GM12892 (cell line): ENCODE measurements around the gene ATP1A3.

ENCODE experiments used
- DNase-seq: peaks from one replicate; pipeline ENCODE4 v3.0.0; 2011; ENCODE audit not compliant: insufficient read length
- FAIRE-seq: peaks from 2 replicates; lab custom pipeline; 2011; peaks lifted over from hg19 to GRCh38; lab: Jason Lieb, UNC
- POLR2A ChIP-seq: IDR thresholded peaks from 2 replicates; pipeline ENCODE4 v1.6.1; 2011; ENCODE audit warnings: low read depth, low read length, control low read depth
- POLR2AphosphoS5 ChIP-seq: IDR thresholded peaks from 2 replicates; pipeline ENCODE4 v1.6.1; 2011; ENCODE audit warnings: low read depth, low read length, control low read depth
- TAF1 ChIP-seq: IDR thresholded peaks from 2 replicates; pipeline ENCODE4 v1.6.1; 2011; ENCODE audit warnings: low read depth, mild to moderate bottlenecking, control low read depth, low read length, borderline replicate concordance

The ATP1A3 gene

DNA sequence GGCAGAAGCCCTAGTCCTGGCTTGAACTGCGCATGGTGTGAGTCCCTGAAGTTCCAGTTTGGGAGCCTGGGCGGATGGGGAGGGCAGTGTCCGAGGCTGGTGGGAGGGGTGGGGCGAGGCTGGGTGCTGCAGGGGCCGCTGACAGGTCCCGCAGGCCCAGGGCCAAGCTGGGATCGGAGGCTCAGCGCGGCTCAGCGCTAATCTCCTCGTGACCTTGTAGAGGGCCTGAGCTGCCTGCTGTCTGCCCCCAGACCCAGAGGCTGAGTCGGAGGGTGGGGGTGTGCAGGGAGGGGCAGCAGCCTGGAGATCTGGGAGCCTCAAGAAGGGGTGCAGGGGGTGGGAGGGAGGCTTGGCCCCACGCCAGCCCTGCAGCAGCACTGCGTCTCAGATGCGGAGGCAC lies 3.0 kb downstream of the ATP1A3 start:
- no peak for FAIRE-seq
- no peak for TF ChIP-seq POLR2A
- TF ChIP-seq POLR2AphosphoS5: no peak
- no peak for TF ChIP-seq TAF1
- no peak for DNase-seq

DNA sequence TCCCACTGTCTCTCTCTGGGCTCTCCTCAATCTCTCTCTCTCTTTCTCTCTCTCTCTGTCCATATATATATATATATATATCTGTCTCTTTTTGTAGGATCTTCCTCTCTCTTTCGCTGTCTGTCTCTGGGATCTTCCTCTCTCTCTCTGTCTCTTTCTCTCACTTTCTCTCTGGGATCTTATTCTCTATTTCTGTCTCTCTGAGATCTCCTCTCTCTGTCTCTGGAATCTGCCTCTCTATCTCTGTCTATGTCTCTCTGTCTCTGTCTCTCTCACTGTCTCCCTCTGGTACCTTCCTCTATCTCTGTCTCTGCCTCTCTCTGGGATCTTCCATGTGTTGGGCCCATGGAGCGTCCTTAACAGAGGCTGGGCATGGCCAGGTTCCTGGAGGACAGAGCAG lies 3.4 kb downstream of the ATP1A3 start:
- no peak for TF ChIP-seq POLR2AphosphoS5
- TF ChIP-seq POLR2A: no peak
- TF ChIP-seq TAF1: no peak
- FAIRE-seq: no peak
- no peak for DNase-seq

DNA sequence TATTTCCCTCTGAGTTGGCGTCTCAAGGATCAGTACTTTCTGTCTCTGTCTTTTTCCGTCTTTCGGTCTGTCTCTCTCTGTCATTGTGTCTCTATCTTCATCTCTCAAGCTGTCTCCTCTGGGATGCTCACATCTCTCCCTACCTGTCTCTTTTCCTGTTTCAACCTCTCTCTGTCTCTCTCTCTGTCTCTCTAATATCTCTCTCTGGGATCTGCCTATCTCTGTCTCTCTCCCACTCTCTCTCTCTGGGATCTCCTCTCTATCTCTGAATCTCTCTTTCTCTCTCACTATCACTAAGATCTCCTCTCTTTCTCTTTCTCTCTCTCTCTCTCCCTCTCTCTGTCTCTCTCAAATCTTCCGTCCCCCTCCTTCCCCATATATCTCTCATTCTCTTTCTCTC lies 4.0 kb downstream of the ATP1A3 start:
- TF ChIP-seq POLR2AphosphoS5 (no peak), POLR2A (no peak), TAF1 (no peak)
- FAIRE-seq (no peak), DNase-seq (no peak)

- DNase-seq: no peak
- TF ChIP-seq POLR2A (no peak), TAF1 (no peak), POLR2AphosphoS5 (no peak)
Measured at GRCh38 chr19:41988947-41989346, 5.1 kb downstream of the ATP1A3 start.

DNA sequence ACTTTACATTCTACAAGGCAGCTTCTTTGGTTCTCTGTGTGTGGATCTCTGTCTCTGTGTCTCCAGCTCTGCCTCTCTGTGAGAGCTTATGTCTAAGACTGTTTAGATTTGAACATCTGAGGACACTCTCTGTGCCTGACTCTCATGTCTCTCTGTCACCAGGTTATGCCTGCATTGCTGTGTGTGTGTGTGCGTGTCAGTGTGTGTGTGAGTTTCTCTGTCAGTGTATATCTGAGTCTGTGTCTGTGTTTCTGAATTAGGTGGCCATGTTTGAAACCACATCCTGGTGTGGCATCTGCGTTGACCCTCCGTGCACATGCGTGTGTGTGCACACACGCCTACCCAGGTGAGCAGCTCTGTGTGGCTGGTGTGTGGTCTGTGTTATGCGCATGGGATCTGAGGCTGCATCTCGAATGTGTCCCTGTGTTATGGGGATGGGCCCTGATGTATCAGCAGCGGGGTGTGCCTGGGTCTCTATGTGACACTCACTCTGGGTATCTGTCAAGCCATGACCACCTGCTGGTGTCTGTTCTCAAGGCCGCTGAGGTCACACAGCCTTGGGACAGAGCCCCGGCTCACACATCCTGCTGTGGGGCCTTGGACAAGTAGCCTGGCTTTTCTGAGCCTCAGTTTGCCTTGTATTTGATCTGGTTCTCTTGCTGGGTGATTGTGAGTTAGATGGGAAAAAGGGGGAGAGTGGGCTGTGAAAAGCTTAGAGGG lies 6.7 kb downstream of the ATP1A3 start:
- TF ChIP-seq POLR2AphosphoS5 (no peak), TAF1 (no peak), POLR2A (no peak)
- FAIRE-seq (no peak), DNase-seq (no peak)

More at GRCh38 chr19:41988947-41989346, 5.1 kb downstream of the ATP1A3 start:
- no peak for FAIRE-seq

GRCh38 chr19:41984961-41985360 lies 9.1 kb downstream of the ATP1A3 start:
- TF ChIP-seq POLR2A (no peak), TAF1 (no peak), POLR2AphosphoS5 (no peak)
- no peak for DNase-seq
- FAIRE-seq: no peak

- FAIRE-seq: no peak
- TF ChIP-seq TAF1: no peak
- DNase-seq: no peak
Measured at GRCh38 chr19:41981724-41982123, 12.3 kb downstream of the ATP1A3 start.

DNA sequence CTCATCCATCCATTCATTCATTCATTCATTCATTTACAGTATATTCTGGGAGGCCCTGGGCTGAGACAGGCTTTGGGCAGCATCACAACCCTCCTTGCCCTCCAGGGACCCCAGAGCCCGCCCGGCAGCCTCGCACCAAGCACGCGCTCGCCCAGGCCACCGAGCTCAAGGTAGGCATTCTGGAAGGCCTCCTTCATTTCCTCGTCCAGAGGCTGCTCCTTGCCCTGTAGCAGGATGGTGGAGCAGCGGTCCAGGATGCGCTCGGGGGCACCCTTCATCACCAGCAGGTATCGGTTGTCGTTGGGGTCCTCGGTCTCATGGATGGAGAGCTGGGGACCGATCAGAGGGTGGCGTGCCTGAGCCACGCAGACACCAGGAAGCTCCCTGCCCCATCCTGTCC lies 15.6 kb downstream of the ATP1A3 start:
- TF ChIP-seq POLR2A (no peak), TAF1 (no peak), POLR2AphosphoS5 (no peak)
- DNase-seq (no peak), FAIRE-seq (no peak)

DNA sequence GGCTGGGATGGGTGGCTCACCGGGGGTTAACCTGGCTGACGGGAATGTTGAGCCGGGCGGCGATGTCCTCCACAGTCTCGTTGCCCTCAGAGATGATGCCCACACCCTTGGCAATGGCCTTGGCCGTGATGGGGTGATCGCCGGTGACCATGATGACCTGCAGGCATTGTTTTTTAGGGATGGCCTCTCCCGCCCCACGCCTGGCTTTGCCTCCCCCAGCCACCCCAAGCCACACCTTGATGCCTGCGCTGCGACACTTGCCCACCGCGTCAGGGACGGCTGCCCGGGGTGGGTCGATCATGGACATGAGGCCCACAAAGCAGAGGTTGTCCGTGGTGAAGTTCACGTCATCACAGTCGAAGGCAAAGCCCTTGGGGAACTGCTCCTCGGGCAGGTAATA lies 16.1 kb downstream of the ATP1A3 start:
- TF ChIP-seq TAF1 (no peak), POLR2A (no peak), POLR2AphosphoS5 (no peak)
- FAIRE-seq: no peak

DNA sequence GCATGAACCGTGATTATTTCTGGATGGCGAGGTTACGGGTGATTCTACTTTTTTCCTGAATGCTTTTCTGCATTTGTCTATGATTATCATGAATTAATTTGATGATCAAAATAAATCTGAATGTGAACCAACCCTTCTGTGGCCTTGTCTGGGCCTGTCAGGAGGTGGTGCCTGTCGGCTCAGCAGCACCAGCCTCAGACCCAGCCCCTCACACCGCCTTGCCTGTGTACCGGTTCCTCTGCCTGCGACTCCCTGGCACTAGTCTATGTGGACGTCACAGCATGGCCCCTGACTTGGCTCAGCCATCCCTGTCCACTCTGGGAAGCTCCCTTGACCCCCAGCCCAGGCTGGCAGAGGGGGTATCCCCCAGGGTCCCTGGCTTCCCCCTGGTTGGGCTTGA lies 19.4 kb downstream of the ATP1A3 start:
- TF ChIP-seq TAF1 (no peak), POLR2AphosphoS5 (no peak), POLR2A (no peak)
- no peak for FAIRE-seq
- DNase-seq: no peak

More for the DNA sequence above, 16.1 kb downstream of the ATP1A3 start:
- no peak for DNase-seq

GRCh38 chr19:41971363-41971762 lies 22.7 kb downstream of the ATP1A3 start:
- FAIRE-seq: no peak
- TF ChIP-seq POLR2AphosphoS5 (no peak), POLR2A (no peak), TAF1 (no peak)
- no peak for DNase-seq

DNA sequence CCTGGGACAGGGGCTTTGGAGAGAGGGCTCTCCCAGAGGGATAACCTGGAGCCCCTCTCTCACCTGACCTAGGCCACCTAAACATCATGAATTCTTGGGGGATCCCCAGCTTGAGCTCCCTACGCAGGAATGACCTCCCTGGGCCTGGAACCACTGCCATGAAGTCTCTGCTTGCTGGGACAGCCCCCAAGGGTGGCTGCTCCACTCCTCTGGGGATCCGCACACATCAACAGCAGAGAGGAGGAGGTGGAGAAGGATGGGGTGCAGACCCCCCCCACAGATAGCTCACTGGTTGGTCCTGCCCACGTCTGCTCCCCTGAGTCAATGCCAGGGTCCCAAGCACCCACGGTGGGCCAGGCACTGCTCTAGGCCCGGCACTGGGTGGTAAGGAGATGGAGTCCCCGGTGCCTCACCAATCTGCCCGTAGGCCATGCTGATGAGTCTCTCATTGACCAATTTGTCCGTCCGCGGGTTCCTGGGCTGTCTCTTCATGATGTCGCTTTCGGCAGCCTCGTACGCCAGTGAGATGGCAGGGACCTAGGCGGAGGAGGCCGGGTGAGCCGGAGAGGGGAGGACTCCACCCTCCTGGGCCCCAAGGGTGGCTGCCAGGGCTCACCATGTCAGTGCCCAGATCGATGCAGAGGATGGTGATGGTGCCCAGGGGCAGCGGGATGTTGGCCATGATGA lies 24.1 kb downstream of the ATP1A3 start:
- no peak for FAIRE-seq
- TF ChIP-seq POLR2A (no peak), POLR2AphosphoS5 (no peak), TAF1 (no peak)

More for the DNA sequence above, 24.1 kb downstream of the ATP1A3 start:
- DNase-seq: no peak
